Keratinocyte (primary cell): ENCODE measurements around the gene SYS1. TPM values are rescaled to one million over a fixed set of nuclear protein-coding genes. Genes with fewer than 3 reads are reported as not detected.

Source experiments
- DNase-seq: peaks from one replicate; pipeline ENCODE4 v3.0.0-alpha.2; 2011; ENCODE audit warnings: low read depth, missing footprints, low spot score
- FAIRE-seq: peaks from 2 replicates; lab custom pipeline; 2011; peaks lifted over from hg19 to GRCh38; lab: Jason Lieb, UNC
- H2AFZ ChIP-seq: 2 replicates; pipeline ENCODE4 v1.6.0; 2012; ENCODE audit warnings: low read length, control low read depth, inconsistent platforms; ENCODE audit not compliant: control insufficient read depth
- H3K27ac ChIP-seq: 2 replicates; pipeline ENCODE4 v1.5.1; 2011; ENCODE audit warnings: low read length; ENCODE audit not compliant: control insufficient read depth, insufficient read depth
- H3K27me3 ChIP-seq: 3 replicates; pipeline ENCODE4 v1.6.0; 2011; ENCODE audit warnings: low read length; ENCODE audit not compliant: control insufficient read depth, insufficient read depth; ENCODE audit errors: extremely low read depth
- H3K36me3 ChIP-seq, 2 experiments: 2 replicates in 1 of 2; 3 replicates in 1 of 2; pipeline ENCODE4 v1.5.1; 2011; ENCODE audit warnings: low read length in 2 of 2, mild to moderate bottlenecking in 1 of 2; ENCODE audit not compliant: control insufficient read depth in 2 of 2, insufficient read depth in 2 of 2; ENCODE audit errors: extremely low read depth in 1 of 2
- H3K4me1 ChIP-seq: 3 replicates; pipeline ENCODE4 v1.5.1; 2011; ENCODE audit warnings: low read length; ENCODE audit not compliant: control insufficient read depth, insufficient read depth; ENCODE audit errors: extremely low read depth
- H3K4me2 ChIP-seq: 3 replicates; pipeline ENCODE4 v1.6.0; 2011; ENCODE audit warnings: low read depth, low read length; ENCODE audit not compliant: control insufficient read depth, insufficient read depth; ENCODE audit errors: extremely low read depth
- H3K4me3 ChIP-seq, 3 experiments: fragments of 200-600 bp in 1 of 3; sonication (generic) in 1 of 3; 2 replicates in 2 of 3; 3 replicates in 1 of 3; pipeline ENCODE4 v1.5.1; 2011 to 2016; ENCODE audit warnings: low read length in 3 of 3, mild to moderate bottlenecking in 3 of 3, control low read depth in 2 of 3, inconsistent platforms in 1 of 3, low read depth in 1 of 3, mixed read lengths in 1 of 3, mixed run types in 1 of 3, moderate library complexity in 1 of 3; ENCODE audit not compliant: control insufficient read depth in 2 of 3, insufficient read depth in 2 of 3; ENCODE audit errors: extremely low read depth in 1 of 3
- H3K79me2 ChIP-seq: 2 replicates; pipeline ENCODE4 v1.6.0; 2012; ENCODE audit warnings: low read length; ENCODE audit not compliant: control insufficient read depth, insufficient read depth
- H3K9ac ChIP-seq: 3 replicates; pipeline ENCODE4 v1.6.0; 2011; ENCODE audit warnings: low read length; ENCODE audit not compliant: control insufficient read depth, insufficient read depth; ENCODE audit errors: extremely low read depth
- H3K9me1 ChIP-seq: 3 replicates; pipeline ENCODE4 v1.6.0; 2011; ENCODE audit warnings: low read length; ENCODE audit not compliant: control insufficient read depth, insufficient read depth; ENCODE audit errors: extremely low read depth
- H3K9me3 ChIP-seq: 2 replicates; pipeline ENCODE4 v1.5.1; 2012; ENCODE audit warnings: low read depth, low read length; ENCODE audit not compliant: control insufficient read depth
- H4K20me1 ChIP-seq: 3 replicates; pipeline ENCODE4 v1.6.0; 2011; ENCODE audit warnings: low read length; ENCODE audit not compliant: control insufficient read depth, insufficient read depth; ENCODE audit errors: extremely low read depth
- EZH2 ChIP-seq: IDR thresholded peaks from one replicate; pipeline ENCODE4 v1.6.1; 2012; ENCODE audit warnings: inconsistent platforms, mild to moderate bottlenecking, low read length, moderate library complexity
- dilution Hi-C: fragments of 300-500 bp; cut with MboI; formaldehyde crosslinking; loops from one replicate; pipeline ENCODE4 v1.7.0; 2020; ENCODE audit warnings: low sequenced_read_pairs; ENCODE audit not compliant: extremely low pct_ligation_motif_present
- polyA plus RNA-seq, 5 experiments: library from polyadenylated mRNA; depleted of rRNA in 3 of 5; stranded (reverse) in 3 of 5; stranded (forward) in 1 of 5; unstranded in 1 of 5; fragments of >200 nt; gene quantifications; 1 replicate in 1 of 5; 2 replicates in 3 of 5; 3 replicates in 1 of 5; pipeline versions ENCODE4 v1.2.1 to v1.2.3, GENCODE V29; 2011 to 2012; ENCODE audit warnings: missing spikeins in 2 of 5, low read depth in 1 of 5, low replicate concordance in 1 of 5
- TF ChIP-seq, protein P1 (sequence below), 3 experiments: IDR thresholded peaks in 1 of 3; conservative IDR thresholded peaks in 1 of 3; optimal IDR thresholded peaks in 1 of 3; 2 replicates in 2 of 3; 3 replicates in 1 of 3; pipeline versions ENCODE3 to v1.5.1; 2011; ENCODE audit warnings: low read length in 3 of 3, mild to moderate bottlenecking in 3 of 3, moderate library complexity in 2 of 3, control low read depth in 1 of 3, inconsistent platforms in 1 of 3; ENCODE audit not compliant: insufficient read depth in 2 of 3; ENCODE audit errors: extremely low read depth in 1 of 3

SYS1 gene
- polyA plus RNA-seq, 1 donor (not counting 4 experiments of a cell fraction or from before 2014, with no cell fraction given): 16.8 TPM

DNA sequence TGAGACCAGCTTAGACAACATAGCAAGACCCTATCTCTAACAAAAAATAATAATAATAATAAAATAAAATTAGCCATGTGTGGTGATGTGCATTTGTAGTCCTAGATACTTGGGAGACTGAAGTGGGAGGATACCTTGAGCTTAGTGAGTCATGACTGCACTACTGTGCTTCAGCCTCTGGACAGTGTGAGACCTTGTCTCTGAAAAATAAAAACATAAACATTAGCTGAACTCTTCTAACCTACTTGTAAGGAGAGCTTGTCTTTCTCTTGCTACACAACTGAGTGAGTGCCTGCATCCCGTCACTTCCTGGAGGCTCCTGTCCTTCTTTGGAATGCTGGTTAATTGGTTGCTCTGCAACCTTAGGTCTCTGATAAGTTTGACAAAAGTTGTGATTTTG, 40.0 kb downstream of the SYS1 start:
- no peak overlapping the region for H2AFZ ChIP-seq
- H3K27me3 ChIP-seq: peaks cover 8% of the 10 kb centered on the region
- DNase-seq: no peak
- no peaks in the 10 kb centered on the region for H4K20me1 ChIP-seq
- H3K27ac ChIP-seq: no peak overlapping the region
- no peak for TF ChIP-seq EZH2
- TF ChIP-seq, protein P1, sequence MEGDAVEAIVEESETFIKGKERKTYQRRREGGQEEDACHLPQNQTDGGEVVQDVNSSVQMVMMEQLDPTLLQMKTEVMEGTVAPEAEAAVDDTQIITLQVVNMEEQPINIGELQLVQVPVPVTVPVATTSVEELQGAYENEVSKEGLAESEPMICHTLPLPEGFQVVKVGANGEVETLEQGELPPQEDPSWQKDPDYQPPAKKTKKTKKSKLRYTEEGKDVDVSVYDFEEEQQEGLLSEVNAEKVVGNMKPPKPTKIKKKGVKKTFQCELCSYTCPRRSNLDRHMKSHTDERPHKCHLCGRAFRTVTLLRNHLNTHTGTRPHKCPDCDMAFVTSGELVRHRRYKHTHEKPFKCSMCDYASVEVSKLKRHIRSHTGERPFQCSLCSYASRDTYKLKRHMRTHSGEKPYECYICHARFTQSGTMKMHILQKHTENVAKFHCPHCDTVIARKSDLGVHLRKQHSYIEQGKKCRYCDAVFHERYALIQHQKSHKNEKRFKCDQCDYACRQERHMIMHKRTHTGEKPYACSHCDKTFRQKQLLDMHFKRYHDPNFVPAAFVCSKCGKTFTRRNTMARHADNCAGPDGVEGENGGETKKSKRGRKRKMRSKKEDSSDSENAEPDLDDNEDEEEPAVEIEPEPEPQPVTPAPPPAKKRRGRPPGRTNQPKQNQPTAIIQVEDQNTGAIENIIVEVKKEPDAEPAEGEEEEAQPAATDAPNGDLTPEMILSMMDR (optimal IDR thresholded peaks at IDR 0.05 in 1 of 3, IDR thresholded peaks at IDR 0.05 in 1 of 3, conservative IDR thresholded peaks at IDR 0.05 in 1 of 3; ENCODE audit: extremely low read depth in 1 of 3, insufficient read depth in 2 of 3, low read length in 3 of 3): no peak
- peaks cover 1% of the 10 kb centered on the region for H3K9me1 ChIP-seq
- no peak overlapping the region for H3K9ac ChIP-seq
- dilution Hi-C loops: no loop called here
- FAIRE-seq: no peak
- no peak overlapping the region for H3K4me3 ChIP-seq
- H3K36me3 ChIP-seq: no peaks in the 10 kb centered on the region
- no peaks in the 10 kb centered on the region for H3K79me2 ChIP-seq
- H3K4me2 ChIP-seq: no peak overlapping the region
- peaks cover 4% of the 10 kb centered on the region for H3K4me1 ChIP-seq
- peaks cover 7% of the 10 kb centered on the region for H3K9me3 ChIP-seq

DNA sequence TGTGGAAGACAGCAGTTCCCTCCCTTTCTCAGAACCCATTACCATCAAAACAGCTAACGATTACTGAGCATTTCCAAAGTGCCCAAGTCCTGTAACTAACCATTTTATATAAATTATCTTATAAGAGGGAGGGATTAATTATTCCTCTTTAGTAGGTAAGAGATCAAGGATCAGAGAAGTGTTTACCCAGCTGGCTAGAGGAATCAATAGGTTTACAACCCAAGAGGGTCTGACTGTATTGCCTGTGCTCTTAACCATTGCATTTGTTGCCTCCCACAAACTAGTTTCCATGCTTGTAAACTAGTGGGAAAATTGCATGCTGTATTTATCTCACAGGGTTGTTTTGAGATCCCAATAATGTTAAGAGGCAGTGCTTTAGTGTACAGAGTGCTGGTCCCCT, 41.5 kb downstream of the SYS1 start:
- Histone ChIP-seq H3K27me3 (peaks cover 8% of the 10 kb centered on the region), H3K9me1 (peaks cover 2% of the 10 kb centered on the region), H3K9ac (no peak overlapping the region), H3K79me2 (no peaks in the 10 kb centered on the region), H2AFZ (no peak overlapping the region), H3K4me1 (peaks cover 4% of the 10 kb centered on the region), H3K27ac (no peak overlapping the region), H3K36me3 (peaks cover 0 to 8% of the 10 kb centered on the region in 2 experiments), H3K4me2 (no peak overlapping the region), H3K4me3 (no peak overlapping the region), H3K9me3 (peaks cover 7% of the 10 kb centered on the region), H4K20me1 (no peaks in the 10 kb centered on the region)
- no peak for FAIRE-seq
- DNase-seq: no peak
- dilution Hi-C loops: no loop called here
- TF ChIP-seq, protein P1 (optimal IDR thresholded peaks at IDR 0.05 in 1 of 3, IDR thresholded peaks at IDR 0.05 in 1 of 3, conservative IDR thresholded peaks at IDR 0.05 in 1 of 3; ENCODE audit: extremely low read depth in 1 of 3, insufficient read depth in 2 of 3, low read length in 3 of 3): no peak
- TF ChIP-seq EZH2: no peak
